H9 (cell line): Measurements from ENCODE around the gene GRIN2A. TPM values are rescaled to one million over a fixed set of nuclear protein-coding genes. Genes with fewer than 3 reads are reported as not detected.

ENCODE experiments used
- DNase-seq: peaks from one replicate; pipeline ENCODE4 v3.0.0-alpha.2; 2017
- H2AFZ ChIP-seq: one replicate; pipeline ENCODE4 v1.6.1; 2013; ENCODE audit warnings: mild to moderate bottlenecking, low read length, control low read depth, moderate library complexity
- H2AK5ac ChIP-seq: 2 replicates; pipeline ENCODE4 v1.6.1; 2013; ENCODE audit warnings: low read length, control low read depth, mixed read lengths; ENCODE audit not compliant: insufficient read length
- H2BK120ac ChIP-seq: one replicate; pipeline ENCODE4 v1.6.1; 2013; ENCODE audit warnings: low read depth, mild to moderate bottlenecking, low read length, control low read depth, inconsistent platforms; ENCODE audit not compliant: poor library complexity, severe bottlenecking
- H2BK12ac ChIP-seq: 2 replicates; pipeline ENCODE4 v1.6.1; 2013; ENCODE audit warnings: low read length, control low read depth, mixed read lengths, low read depth; ENCODE audit not compliant: insufficient read length
- H2BK15ac ChIP-seq: 2 replicates; pipeline ENCODE4 v1.6.1; 2013; ENCODE audit warnings: low read depth, low read length, control low read depth
- H2BK20ac ChIP-seq: one replicate; pipeline ENCODE4 v1.6.1; 2013; ENCODE audit warnings: low read depth, mild to moderate bottlenecking, low read length, control low read depth, inconsistent platforms; ENCODE audit not compliant: poor library complexity, severe bottlenecking
- H2BK5ac ChIP-seq: 2 replicates; pipeline ENCODE4 v1.6.1; 2013; ENCODE audit warnings: low read length, control low read depth, mixed read lengths; ENCODE audit not compliant: insufficient read length
- H3K14ac ChIP-seq: 2 replicates; pipeline ENCODE4 v1.6.1; 2013; ENCODE audit warnings: low read length, control low read depth; ENCODE audit not compliant: insufficient read depth
- H3K18ac ChIP-seq: 2 replicates; pipeline ENCODE4 v1.6.1; 2013; ENCODE audit warnings: low read depth, mild to moderate bottlenecking, mixed read lengths, low read length, control low read depth; ENCODE audit not compliant: insufficient read length
- H3K23ac ChIP-seq: 2 replicates; pipeline ENCODE4 v1.6.1; 2013; ENCODE audit warnings: low read length, control low read depth, mixed read lengths, low read depth; ENCODE audit not compliant: insufficient read length
- H3K23me2 ChIP-seq: 2 replicates; pipeline ENCODE4 v1.6.1; 2013; ENCODE audit warnings: low read depth, mild to moderate bottlenecking, mixed read lengths, low read length, control low read depth; ENCODE audit not compliant: insufficient read length, poor library complexity, severe bottlenecking
- H3K27ac ChIP-seq: 2 replicates; pipeline ENCODE4 v1.5.1; 2013; ENCODE audit warnings: low read length, control low read depth, mixed read lengths, low read depth; ENCODE audit not compliant: insufficient read length
- H3K27me3 ChIP-seq: 2 replicates; pipeline ENCODE4 v1.6.1; 2013; ENCODE audit warnings: low read length, control low read depth, inconsistent platforms; ENCODE audit not compliant: insufficient read depth
- H3K4ac ChIP-seq: 2 replicates; pipeline ENCODE4 v1.6.1; 2013; ENCODE audit warnings: low read depth, mild to moderate bottlenecking, control low read depth, inconsistent platforms, low read length, moderate library complexity
- H3K4me1 ChIP-seq: 2 replicates; pipeline ENCODE4 v1.6.1; 2013; ENCODE audit warnings: low read length, control low read depth, inconsistent platforms; ENCODE audit not compliant: insufficient read depth
- H3K4me2 ChIP-seq: 2 replicates; pipeline ENCODE4 v1.6.1; 2013; ENCODE audit warnings: low read length, control low read depth, mixed read lengths; ENCODE audit not compliant: insufficient read length, insufficient read depth
- H3K56ac ChIP-seq: 2 replicates; pipeline ENCODE4 v1.6.1; 2013; ENCODE audit warnings: low read depth, mild to moderate bottlenecking, mixed read lengths, low read length, control low read depth; ENCODE audit not compliant: insufficient read length
- H3K79me1 ChIP-seq: 2 replicates; pipeline ENCODE4 v1.6.1; 2013; ENCODE audit warnings: low read depth, mild to moderate bottlenecking, moderate library complexity, low read length, control low read depth, inconsistent platforms; ENCODE audit not compliant: insufficient read depth, poor library complexity, severe bottlenecking
- H3K79me2 ChIP-seq: 2 replicates; pipeline ENCODE4 v1.6.1; 2013; ENCODE audit warnings: low read length, control low read depth, inconsistent platforms; ENCODE audit not compliant: insufficient read depth
- H3K9ac ChIP-seq: 2 replicates; pipeline ENCODE4 v1.6.1; 2013; ENCODE audit warnings: low read length, control low read depth, mixed read lengths; ENCODE audit not compliant: insufficient read length; ENCODE audit errors: extremely low read depth
- H3K9me3 ChIP-seq: one replicate; pipeline ENCODE4 v1.6.1; 2013; ENCODE audit warnings: low read depth, low read length, inconsistent platforms; ENCODE audit not compliant: control insufficient read depth
- H3T11ph ChIP-seq: one replicate; pipeline ENCODE4 v1.6.1; 2013; ENCODE audit warnings: mild to moderate bottlenecking, low read length, control low read depth, inconsistent platforms
- H4K20me1 ChIP-seq: one replicate; pipeline ENCODE4 v1.6.1; 2013; ENCODE audit not compliant: control insufficient read depth, insufficient read length, insufficient read depth
- H4K5ac ChIP-seq: 2 replicates; pipeline ENCODE4 v1.6.1; 2013; ENCODE audit warnings: low read depth, mild to moderate bottlenecking, mixed read lengths, low read length, control low read depth; ENCODE audit not compliant: insufficient read length
- H4K8ac ChIP-seq: replicated peaks from 2 replicates; pipeline ENCODE4 v1.6.1; 2013; ENCODE audit warnings: low read length, control low read depth, mixed read lengths, low read depth; ENCODE audit not compliant: insufficient read length
- H4K91ac ChIP-seq: 2 replicates; pipeline ENCODE4 v1.6.1; 2013; ENCODE audit warnings: low read depth, mild to moderate bottlenecking, moderate library complexity, mixed read lengths, low read length, control low read depth; ENCODE audit not compliant: insufficient read length
- H3K27ac Mint-ChIP-seq, 3 experiments: 2 replicates in 2 of 3; 3 replicates in 1 of 3; pipeline ENCODE4 v1.8.0; 2020 to 2021; ENCODE audit warnings: mixed read lengths in 3 of 3, mild to moderate bottlenecking in 1 of 3, moderate library complexity in 1 of 3
- H3K27me3 Mint-ChIP-seq: 2 replicates; pipeline ENCODE4 v1.8.0; 2021; ENCODE audit warnings: low read depth, mild to moderate bottlenecking, moderate library complexity, mixed read lengths
- H3K36me3 Mint-ChIP-seq, 3 experiments: 2 replicates in 2 of 3; 3 replicates in 1 of 3; pipeline ENCODE4 v1.8.0; 2020 to 2021; ENCODE audit warnings: low read depth in 3 of 3, mixed read lengths in 3 of 3; ENCODE audit not compliant: insufficient read depth in 1 of 3
- H3K4me1 Mint-ChIP-seq, 2 experiments: 2 replicates each; pipeline ENCODE4 v1.8.0; 2020; ENCODE audit warnings: mixed read lengths in 2 of 2
- H3K4me3 Mint-ChIP-seq, 2 experiments: 2 replicates in 1 of 2; 3 replicates in 1 of 2; pipeline ENCODE4 v1.8.0; 2020 to 2021; ENCODE audit warnings: mild to moderate bottlenecking in 2 of 2, mixed read lengths in 2 of 2, moderate library complexity in 1 of 2
- H3K9me3 Mint-ChIP-seq, 2 experiments: 2 replicates in 1 of 2; 3 replicates in 1 of 2; pipeline ENCODE4 v1.8.0; 2020; ENCODE audit warnings: mild to moderate bottlenecking in 2 of 2, mixed read lengths in 2 of 2, moderate library complexity in 1 of 2
- CTCF ChIP-seq: fragments of 200-600 bp; sonication (generic); conservative IDR thresholded peaks from 3 replicates; pipeline ENCODE4 v1.8.0; 2021; ENCODE audit warnings: antibody characterized with exemption, mild to moderate bottlenecking
- WGBS: extraction: QIAGEN DNeasy Blood & Tissue Kit; methylation state at CpG from one replicate; pipeline ENCODE4 v1.1.7; 2013; ENCODE audit warnings: missing lambda C conversion rate, low lambda C conversion rate, mixed read lengths; ENCODE audit not compliant: insufficient read length; ENCODE audit errors: extremely low coverage; 5-methylcytosine and 5-hydroxymethylcytosine counted together
- total RNA-seq: library from RNA; stranded (reverse); gene quantifications from 2 replicates; pipeline ENCODE4 v1.2.1, GENCODE V29; 2021

The GRIN2A gene
- total RNA-seq, 1 experiment from 2014 or later: 1.5 TPM

- no peak for DNase-seq
- WGBS: no CpG with 5 or more reads among the region's 1 CpG
- no peak overlapping the region for H3K4ac ChIP-seq
Observed at GRCh38 chr16:9932000-9932399, 250.2 kb downstream of the GRIN2A start.

More at GRCh38 chr16:9932000-9932399, 250.2 kb downstream of the GRIN2A start:
- Histone ChIP-seq H2BK15ac (no peak overlapping the region), H4K5ac (no peak overlapping the region), H2BK120ac (no peak overlapping the region), H3T11ph (no peak overlapping the region), H3K27ac (no peak overlapping the region), H4K91ac (no peak overlapping the region), H2AK5ac (no peak overlapping the region), H3K23ac (no peak overlapping the region), H3K9me3 (no peaks in the 10 kb centered on the region), H3K18ac (no peak overlapping the region), H3K56ac (no peak overlapping the region), H2AFZ (no peak overlapping the region), H3K79me1 (no peaks in the 10 kb centered on the region), H3K4me2 (no peak overlapping the region), H2BK12ac (no peak overlapping the region), H3K27me3 (no peaks in the 10 kb centered on the region), H3K14ac (no peak overlapping the region), H3K9ac (no peak overlapping the region), H3K23me2 (no peaks in the 10 kb centered on the region), H2BK5ac (no peak overlapping the region), H4K20me1 (no peaks in the 10 kb centered on the region), H3K79me2 (no peaks in the 10 kb centered on the region), H2BK20ac (no peak overlapping the region), H3K4me1 (no peaks in the 10 kb centered on the region), H4K8ac (no peak overlapping the region)
- Mint-ChIP-seq H3K36me3 (no peaks in the 10 kb centered on the region), H3K9me3 (no peaks in the 10 kb centered on the region), H3K4me1 (no peaks in the 10 kb centered on the region), H3K4me3 (no peak overlapping the region), H3K27me3 (peaks cover 1% of the 10 kb centered on the region; the same call in 1 of the 2 replicates), H3K27ac (no peak overlapping the region)
- no peak for TF ChIP-seq CTCF
